ENCODE data around the gene ZNF518A.
A peak's percentile ranks its signal among the peaks of the same experiment; 100 is the strongest.

The ZNF518A gene

GRCh38 chr10:96092999-96093767, 36.9 kb upstream of the ZNF518A start:
- H3K27ac ChIP-seq: no peak overlapping the region
- TF ChIP-seq ZFX (IDR thresholded peaks at IDR 0.05; ENCODE audit: borderline replicate concordance) (no peak), CTCF (IDR thresholded peaks at IDR 0.05) (no peak)

- TF ChIP-seq ZFX (IDR thresholded peaks at IDR 0.05; ENCODE audit: borderline replicate concordance) (no peak), CTCF (IDR thresholded peaks at IDR 0.05) (no peak)
- H3K27ac ChIP-seq: no peak overlapping the region
These were observed 36.1 kb upstream of the ZNF518A start for GRCh38 chr10:96093948-96094347.

GRCh38 chr10:96096958-96097357, 33.1 kb upstream of the ZNF518A start:
- TF ChIP-seq CTCF (IDR thresholded peaks at IDR 0.05) (no peak), ZFX (IDR thresholded peaks at IDR 0.05; ENCODE audit: borderline replicate concordance) (no peak)
- H3K27ac ChIP-seq: no peak overlapping the region

DNA sequence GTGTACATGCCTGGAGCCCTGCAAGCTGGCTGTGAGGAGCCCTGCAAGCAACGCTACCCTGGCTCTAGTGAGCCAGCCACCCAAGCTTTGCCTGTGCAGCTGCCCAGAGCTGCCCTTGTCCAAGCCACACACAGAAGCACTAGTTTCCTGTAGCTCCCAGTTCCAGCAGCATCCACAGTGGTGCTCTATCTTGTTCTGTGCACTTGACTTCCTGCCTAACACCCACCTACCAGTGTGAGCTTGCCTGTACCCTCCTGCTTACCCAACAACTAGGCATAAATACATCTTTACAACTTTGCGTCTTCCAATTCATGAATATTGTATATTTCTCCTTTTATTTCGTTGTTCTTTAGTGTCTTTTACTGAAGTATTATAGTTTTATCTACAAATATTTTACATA, 32.2 kb upstream of the ZNF518A start:
- no peak for TF ChIP-seq CTCF (IDR thresholded peaks at IDR 0.05)
- TF ChIP-seq ZFX (IDR thresholded peaks at IDR 0.05; ENCODE audit: borderline replicate concordance): no peak

DNA sequence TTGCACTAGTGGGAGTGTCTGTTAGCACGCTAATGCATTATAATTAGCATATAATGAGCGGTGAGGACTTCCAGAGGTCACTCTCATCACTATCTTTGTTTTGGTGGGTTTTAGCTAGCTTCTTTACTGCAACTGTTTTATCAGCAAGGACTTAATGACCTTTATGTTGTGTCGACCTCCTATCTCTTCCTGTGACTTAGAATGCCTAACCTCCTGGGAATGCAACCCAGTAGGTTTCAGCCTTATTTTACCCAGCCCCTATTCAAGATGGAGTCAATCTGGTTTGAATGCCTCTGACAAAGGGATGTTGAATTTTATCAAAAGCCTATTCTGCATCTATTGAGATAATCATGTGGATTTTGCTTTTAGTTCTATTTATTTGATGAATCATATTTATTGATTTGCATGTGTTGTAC, 22.5 kb upstream of the ZNF518A start:
- TF ChIP-seq ZFX (IDR thresholded peaks at IDR 0.05; ENCODE audit: borderline replicate concordance): no peak
- TF ChIP-seq CTCF (IDR thresholded peaks at IDR 0.05): no peak
- no peak overlapping the region for H3K27ac ChIP-seq

More for the DNA sequence above, 32.2 kb upstream of the ZNF518A start:
- H3K27ac ChIP-seq: no peak overlapping the region

DNA sequence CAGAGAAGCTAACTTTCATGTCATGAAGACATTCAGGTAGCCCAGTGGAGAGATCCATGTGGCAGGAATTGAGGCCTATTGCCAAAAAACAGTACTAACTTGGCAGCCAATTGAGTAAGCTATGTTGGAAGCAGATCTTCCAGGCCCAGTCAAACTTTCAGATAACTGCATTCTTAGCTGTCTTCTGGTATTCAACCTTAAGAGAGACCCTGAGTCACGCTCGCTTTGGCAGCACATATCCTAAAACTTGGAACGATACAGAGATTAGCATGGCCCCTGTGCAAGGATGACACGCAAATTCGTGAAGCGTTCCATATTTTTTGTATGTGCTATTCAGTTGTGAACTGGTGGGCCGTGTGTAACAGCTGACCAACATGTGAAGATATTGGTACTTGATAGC, 17.6 kb upstream of the ZNF518A start:
- H3K27ac ChIP-seq: no peak overlapping the region
- TF ChIP-seq CTCF (IDR thresholded peaks at IDR 0.05) (no peak), ZFX (IDR thresholded peaks at IDR 0.05; ENCODE audit: borderline replicate concordance) (no peak)

- peak overlapping the region; percentile 90 for H3K27ac ChIP-seq
- TF ChIP-seq ZFX (IDR thresholded peaks at IDR 0.05; ENCODE audit: borderline replicate concordance) (no peak), CTCF (IDR thresholded peaks at IDR 0.05) (no peak)
These were observed 11.3 kb upstream of the ZNF518A start for GRCh38 chr10:96118604-96119450.

Data from 22Rv1 (cell line).